ENCODE measurements around the gene NMNAT2. TPM values are rescaled to one million over a fixed set of nuclear protein-coding genes. Genes with fewer than 3 reads are reported as not detected.
A peak's percentile ranks its signal among the peaks of the same experiment; 100 is the strongest.

The NMNAT2 gene
- total RNA-seq, 6 experiments from 2014 or later = 20.2 to 31.4 (median 23.8) TPM

GRCh38 chr1:183205196-183205781 is 212.9 kb downstream of the NMNAT2 start:
- Mint-ChIP-seq H3K4me1 (ENCODE audit: low read depth) (peaks cover 38% of the 10 kb centered on the region), H3K27me3 (ENCODE audit: insufficient read depth) (no peaks in the 10 kb centered on the region), H3K36me3 (ENCODE audit: low read depth) (no peaks in the 10 kb centered on the region; the same call in 1 of the 2 replicates), H3K9me3 (no peaks in the 10 kb centered on the region), H3K4me3 (no peak overlapping the region), H3K27ac (peak overlapping the region; percentile 39)
- DNase-seq = peak; percentile 12
- no peak for TF ChIP-seq CTCF (IDR thresholded peaks at IDR 0.05)

- H3K27me3 Mint-ChIP-seq (ENCODE audit: insufficient read depth) = no peaks in the 10 kb centered on the region
- peaks cover 17% of the 10 kb centered on the region for H3K4me1 Mint-ChIP-seq (ENCODE audit: low read depth)
- no peak overlapping the region for H3K4me3 Mint-ChIP-seq
- no peaks in the 10 kb centered on the region for H3K9me3 Mint-ChIP-seq
- H3K36me3 Mint-ChIP-seq (ENCODE audit: low read depth) = no peaks in the 10 kb centered on the region; the same call in 1 of the 2 replicates
- no peak for TF ChIP-seq CTCF (IDR thresholded peaks at IDR 0.05)
- DNase-seq = no peak
- H3K27ac Mint-ChIP-seq = no peak overlapping the region
Measured at GRCh38 chr1:183203094-183203493, 215.1 kb downstream of the NMNAT2 start.

GRCh38 chr1:183200451-183200850 is 217.7 kb downstream of the NMNAT2 start:
- peaks cover 8% of the 10 kb centered on the region for H3K4me1 Mint-ChIP-seq (ENCODE audit: low read depth)
- no peaks in the 10 kb centered on the region for H3K27me3 Mint-ChIP-seq (ENCODE audit: insufficient read depth)
- H3K27ac Mint-ChIP-seq = no peak overlapping the region
- no peak overlapping the region for H3K4me3 Mint-ChIP-seq
- no peak for TF ChIP-seq CTCF (IDR thresholded peaks at IDR 0.05)
- no peaks in the 10 kb centered on the region for H3K9me3 Mint-ChIP-seq
- peaks cover 4% of the 10 kb centered on the region; the same call in 1 of the 2 replicates for H3K36me3 Mint-ChIP-seq (ENCODE audit: low read depth)
- no peak for DNase-seq

GRCh38 chr1:183199304-183199703 is 218.9 kb downstream of the NMNAT2 start:
- Mint-ChIP-seq H3K27me3 (ENCODE audit: insufficient read depth) (no peaks in the 10 kb centered on the region; the same call in 1 of the 2 replicates), H3K36me3 (ENCODE audit: low read depth) (peaks cover 4% of the 10 kb centered on the region; the same call in 1 of the 2 replicates), H3K27ac (no peak overlapping the region), H3K9me3 (no peaks in the 10 kb centered on the region), H3K4me1 (ENCODE audit: low read depth) (peaks cover 14% of the 10 kb centered on the region), H3K4me3 (no peak overlapping the region)
- no peak for DNase-seq
- no peak for TF ChIP-seq CTCF (IDR thresholded peaks at IDR 0.05)

GRCh38 chr1:183198463-183198862 is 219.7 kb downstream of the NMNAT2 start:
- no peak for TF ChIP-seq CTCF (IDR thresholded peaks at IDR 0.05)
- Mint-ChIP-seq H3K4me3 (no peak overlapping the region), H3K27ac (no peak overlapping the region; the same call in 1 of the 2 replicates), H3K27me3 (ENCODE audit: insufficient read depth) (no peaks in the 10 kb centered on the region; the same call in 1 of the 2 replicates), H3K9me3 (no peaks in the 10 kb centered on the region), H3K4me1 (ENCODE audit: low read depth) (peaks cover 16% of the 10 kb centered on the region), H3K36me3 (ENCODE audit: low read depth) (peaks cover 4% of the 10 kb centered on the region; the same call in 1 of the 2 replicates)
- peak; percentile 22 for DNase-seq

Other genes starting within 250 kb of the NMNAT2 start
- 1 to 10 TPM; 1.5 to 2.3 (median 1.7) TPM for gene LAMC2, start 232.1 kb downstream of the NMNAT2 start, total RNA-seq (2021; fragmentation: NEBNext Ultra II Directional; extraction: Animal tissue kit (Norgen Biotek cat#: 25700))
- gene SMG7, start 54.1 kb upstream of the NMNAT2 start, total RNA-seq (2021; fragmentation: NEBNext Ultra II Directional; extraction: Animal tissue kit (Norgen Biotek cat#: 25700)) = 10 to 100 TPM; 49.5 to 63.6 (median 55.5) TPM
- 1 to 10 TPM in 4 of 6 experiments, under 1 TPM in 2; 0.61 to 2.8 (median 1.5) TPM for gene NCF2, start 172.1 kb upstream of the NMNAT2 start, total RNA-seq (2021; fragmentation: NEBNext Ultra II Directional; extraction: Animal tissue kit (Norgen Biotek cat#: 25700))
- gene ARPC5, start 217.4 kb upstream of the NMNAT2 start, total RNA-seq (2021; fragmentation: NEBNext Ultra II Directional; extraction: Animal tissue kit (Norgen Biotek cat#: 25700)) = 100 to 1,000 TPM; 231 to 263 (median 249) TPM
- not detected for gene APOBEC4, start 234.9 kb upstream of the NMNAT2 start, total RNA-seq (2021; fragmentation: NEBNext Ultra II Directional; extraction: Animal tissue kit (Norgen Biotek cat#: 25700))